Panc1 (cell line): Measurements from ENCODE around the gene SERPINB7.

Experiments used
- CTCF ChIP-seq: fragments of 450-650 bp; IDR thresholded peaks from 2 replicates; pipeline ENCODE4 v1.5.1; 2017; ENCODE audit warnings: mild to moderate bottlenecking
- POLR2AphosphoS5 ChIP-seq: IDR thresholded peaks from 2 replicates; pipeline ENCODE4 v1.6.1; 2012; ENCODE audit warnings: mild to moderate bottlenecking, low read depth, low read length, moderate library complexity
- REST ChIP-seq, 2 experiments: IDR thresholded peaks; 2 replicates each; pipeline ENCODE4 v1.6.1; 2011 to 2012; ENCODE audit warnings: low read depth in 2 of 2, control low read depth in 1 of 2, low read length in 1 of 2, mild to moderate bottlenecking in 1 of 2, moderate library complexity in 1 of 2; ENCODE audit not compliant: insufficient read depth in 1 of 2

GRCh38 chr18:63834471-63835113 is 59.4 kb downstream of the SERPINB7 start:
- TF ChIP-seq CTCF (no peak), POLR2AphosphoS5 (no peak), REST (IDR thresholded peaks at IDR 0.05; ENCODE audit: insufficient read depth in 1 of 2, low read depth in 2 of 2, low read length in 1 of 2) (no peak)
